Panc1 (cell line): ENCODE data around the gene IQGAP1.

Source experiments
- CTCF ChIP-seq: fragments of 450-650 bp; IDR thresholded peaks from 2 replicates; pipeline ENCODE4 v1.5.1; 2017; ENCODE audit warnings: mild to moderate bottlenecking
- POLR2AphosphoS5 ChIP-seq: IDR thresholded peaks from 2 replicates; pipeline ENCODE4 v1.6.1; 2012; ENCODE audit warnings: mild to moderate bottlenecking, low read depth, low read length, moderate library complexity
- REST ChIP-seq, 2 experiments: IDR thresholded peaks; 2 replicates each; pipeline ENCODE4 v1.6.1; 2011 to 2012; ENCODE audit warnings: low read depth in 2 of 2, control low read depth in 1 of 2, low read length in 1 of 2, mild to moderate bottlenecking in 1 of 2, moderate library complexity in 1 of 2; ENCODE audit not compliant: insufficient read depth in 1 of 2
- TCF7L2 ChIP-seq: IDR thresholded peaks from 2 replicates; pipeline ENCODE4 v1.6.1; 2011; ENCODE audit warnings: mild to moderate bottlenecking, low read depth, low read length, inconsistent platforms

GRCh38 chr15:90407336-90407735 is 19.3 kb downstream of the IQGAP1 start:
- TF ChIP-seq POLR2AphosphoS5 (no peak), CTCF (no peak), REST (IDR thresholded peaks at IDR 0.05; ENCODE audit: insufficient read depth in 1 of 2, low read depth in 2 of 2, low read length in 1 of 2) (no peak), TCF7L2 (no peak)
